Panc1 (cell line): ENCODE data around the gene LRRC71.

Experiments
- CTCF ChIP-seq: fragments of 450-650 bp; IDR thresholded peaks from 2 replicates; pipeline ENCODE4 v1.5.1; 2017; ENCODE audit warnings: mild to moderate bottlenecking
- TCF7L2 ChIP-seq: IDR thresholded peaks from 2 replicates; pipeline ENCODE4 v1.6.1; 2011; ENCODE audit warnings: mild to moderate bottlenecking, low read depth, low read length, inconsistent platforms

GRCh38 chr1:156912310-156912709, 8.1 kb upstream of the LRRC71 start:
- TF ChIP-seq CTCF (no peak), TCF7L2 (no peak)
